Endometrium (tissue), 2 donors: Measurements from ENCODE around the gene SPACA7.
"Not testable (repeated sequence)": the region's sequence is repeated elsewhere in the genome, so short reads cannot be mapped to it uniquely, and the experiment has no call there.

Source experiments
- FAIRE-seq: peaks from 2 replicates; lab custom pipeline; 2012; peaks lifted over from hg19 to GRCh38; lab: Jason Lieb, UNC
- donor health status: control.
- donor health status: control.

Gene SPACA7

GRCh38 chr13:112424098-112424497 is 47.9 kb downstream of the SPACA7 start:
- FAIRE-seq = no peak

- FAIRE-seq = no peak
Observed at GRCh38 chr13:112428704-112429103, 52.5 kb downstream of the SPACA7 start.

- no peak for FAIRE-seq
Observed at GRCh38 chr13:112431734-112432133, 55.6 kb downstream of the SPACA7 start.

GRCh38 chr13:112432734-112433133 is 56.6 kb downstream of the SPACA7 start:
- FAIRE-seq = not testable (repeated sequence)

GRCh38 chr13:112433517-112433916 is 57.4 kb downstream of the SPACA7 start:
- FAIRE-seq = not testable (repeated sequence)

GRCh38 chr13:112434032-112434431 is 57.9 kb downstream of the SPACA7 start:
- no peak for FAIRE-seq

- FAIRE-seq = no peak
Observed at GRCh38 chr13:112434937-112435523, 58.9 kb downstream of the SPACA7 start.

GRCh38 chr13:112435973-112436372 is 59.8 kb downstream of the SPACA7 start:
- no peak for FAIRE-seq

GRCh38 chr13:112438094-112438493 is 61.9 kb downstream of the SPACA7 start:
- no peak for FAIRE-seq

- FAIRE-seq = no peak
Observed at GRCh38 chr13:112438515-112438914, 62.4 kb downstream of the SPACA7 start.

GRCh38 chr13:112441226-112441625 is 65.1 kb downstream of the SPACA7 start:
- FAIRE-seq = no peak

GRCh38 chr13:112441779-112442310 is 65.7 kb downstream of the SPACA7 start:
- FAIRE-seq = no peak

- no peak for FAIRE-seq
Observed at GRCh38 chr13:112442483-112443090, 66.4 kb downstream of the SPACA7 start.

- no peak for FAIRE-seq
Observed at GRCh38 chr13:112443191-112443994, 67.2 kb downstream of the SPACA7 start.

- FAIRE-seq = no peak
Observed at GRCh38 chr13:112443995-112444311, 67.8 kb downstream of the SPACA7 start.

GRCh38 chr13:112444416-112445399 is 68.6 kb downstream of the SPACA7 start:
- FAIRE-seq = no peak

- no peak for FAIRE-seq
Observed at GRCh38 chr13:112445411-112446271, 69.5 kb downstream of the SPACA7 start.

- FAIRE-seq = no peak
Observed at GRCh38 chr13:112446347-112446861, 70.2 kb downstream of the SPACA7 start.

GRCh38 chr13:112446867-112447266 is 70.7 kb downstream of the SPACA7 start:
- FAIRE-seq = no peak

- no peak for FAIRE-seq
Observed at GRCh38 chr13:112447306-112447705, 71.2 kb downstream of the SPACA7 start.
